ENCODE data around the gene POLR1D.

The POLR1D gene

DNA sequence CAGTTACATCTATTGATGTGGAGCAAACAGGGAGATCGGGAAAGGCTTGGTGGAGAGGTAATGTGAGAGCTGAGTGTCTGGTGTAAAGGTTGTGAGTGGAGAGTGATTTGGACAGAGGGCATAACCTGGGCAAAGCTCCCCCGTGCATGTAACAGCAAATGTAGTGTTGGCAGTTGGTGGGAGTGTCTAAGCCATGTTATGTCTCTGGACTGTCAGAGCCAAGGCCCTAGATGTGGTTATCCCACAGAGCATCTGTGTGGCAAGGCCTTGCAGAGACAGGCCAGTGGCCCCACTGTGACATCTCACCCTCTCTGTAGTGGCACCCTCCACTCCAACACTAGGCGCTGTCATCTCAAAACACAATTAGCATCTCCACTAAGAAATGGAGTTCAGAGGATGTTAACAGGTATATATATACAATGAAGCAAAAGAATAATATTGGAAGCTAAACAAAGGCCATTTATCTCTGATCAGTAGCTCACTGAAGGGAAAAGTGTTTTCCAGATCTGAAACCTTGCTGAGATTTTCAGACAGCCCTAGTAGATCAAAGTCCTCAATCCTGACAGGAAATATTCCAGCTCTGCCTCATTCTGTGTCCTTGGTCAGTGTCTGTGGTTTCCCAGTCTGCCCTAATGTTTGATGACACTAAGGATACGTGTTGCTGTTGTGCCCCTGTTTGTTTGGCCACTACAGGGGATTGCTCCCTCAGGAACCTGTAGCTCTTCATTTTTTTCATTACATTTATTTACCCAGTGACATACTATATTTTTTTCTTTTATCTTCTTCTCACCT lies 20.2 kb downstream of the POLR1D start:
- no peak for DNase-seq

DNA sequence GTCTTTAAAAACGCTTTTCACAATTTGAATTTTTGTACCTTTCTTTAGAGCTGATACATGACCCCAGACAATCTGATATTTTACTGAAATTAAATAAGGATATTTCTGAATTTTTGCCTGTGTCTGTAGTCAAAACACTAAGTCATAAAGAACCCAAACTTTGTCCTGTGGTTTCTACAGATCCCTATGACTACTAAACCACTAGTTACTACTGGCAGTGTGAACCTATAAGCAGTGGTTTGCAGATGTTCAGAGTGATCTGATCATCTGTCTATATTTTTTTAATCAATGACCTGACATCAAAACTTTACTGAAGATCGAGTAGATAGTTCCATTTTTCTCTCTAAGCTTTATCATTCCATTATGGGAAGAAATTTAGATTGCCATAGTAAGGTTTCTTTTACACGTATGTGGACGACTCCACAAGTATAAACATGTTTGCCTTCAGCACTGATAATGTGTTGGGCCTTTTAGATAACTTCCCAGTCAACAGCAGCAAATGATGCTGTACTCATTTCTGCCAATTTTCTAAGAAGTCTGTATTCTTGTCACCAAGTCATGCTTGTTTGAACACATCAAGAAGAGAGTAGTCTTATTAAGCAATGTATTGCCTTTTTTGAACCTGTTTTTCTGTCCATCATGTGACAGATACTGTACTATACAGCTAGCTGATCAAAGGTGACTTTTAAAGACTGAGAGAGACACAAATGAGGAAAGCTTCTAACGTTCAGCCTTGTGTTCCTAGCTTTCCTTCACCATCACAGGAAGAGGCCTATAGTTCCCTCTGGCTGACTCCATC lies 21.8 kb downstream of the POLR1D start:
- DNase-seq, result no peak

DNA sequence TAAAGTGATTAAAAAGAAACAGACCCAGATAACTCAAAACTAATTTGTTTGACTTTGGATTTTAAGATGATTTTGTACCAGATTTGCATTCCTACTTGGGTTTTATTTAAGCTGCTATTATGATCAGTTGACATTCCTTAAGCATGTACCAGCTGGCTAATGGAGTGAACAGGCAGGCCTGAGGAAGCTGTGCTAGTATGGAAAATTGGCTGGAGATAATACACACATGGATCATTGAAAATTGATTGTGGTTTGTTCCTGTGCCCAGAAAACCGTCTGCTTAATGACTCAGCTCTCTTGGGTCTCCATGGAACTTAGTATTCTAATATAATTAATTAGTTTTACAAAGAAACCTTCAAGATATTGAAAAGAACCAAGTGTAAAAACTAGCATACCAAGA lies 22.6 kb downstream of the POLR1D start:
- DNase-seq, result no peak

DNA sequence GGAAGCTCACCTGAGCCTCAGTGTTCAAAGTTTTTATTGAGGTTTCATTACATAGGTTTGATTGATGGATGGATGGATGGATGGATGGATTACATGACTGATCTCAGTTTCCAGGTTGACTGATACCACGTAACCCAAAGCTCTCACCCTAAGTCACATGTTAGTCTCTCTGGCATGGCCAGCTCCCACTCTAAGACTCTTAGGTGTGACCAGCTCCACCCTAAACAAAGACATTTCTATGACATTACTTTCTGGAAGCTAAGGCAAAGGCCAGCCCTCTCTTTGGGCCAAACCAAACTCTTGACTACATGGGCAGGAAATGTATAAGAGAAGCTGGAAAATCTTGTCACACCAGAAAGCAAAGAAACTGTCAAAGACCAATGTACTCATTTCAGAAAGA lies 28.6 kb downstream of the POLR1D start:
- DNase-seq, result no peak

DNA sequence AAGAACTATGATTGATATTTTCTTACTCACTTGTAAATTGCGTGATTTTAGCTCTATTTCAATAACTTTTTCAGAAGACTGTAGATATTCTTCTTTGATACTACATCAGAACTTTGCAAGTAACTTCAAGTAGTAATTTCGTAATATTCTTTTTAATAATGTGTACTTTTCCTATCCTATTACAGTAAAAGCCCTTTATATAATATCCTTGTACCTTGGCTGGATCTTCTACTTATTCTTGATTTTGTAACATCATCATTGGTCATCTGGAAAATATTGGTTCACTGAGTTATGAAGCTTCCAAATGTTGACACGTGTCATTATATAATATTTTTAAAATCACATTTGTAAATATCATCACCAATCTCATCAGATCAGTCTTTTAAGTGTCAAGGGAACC lies 32.4 kb downstream of the POLR1D start:
- no peak for DNase-seq

DNA sequence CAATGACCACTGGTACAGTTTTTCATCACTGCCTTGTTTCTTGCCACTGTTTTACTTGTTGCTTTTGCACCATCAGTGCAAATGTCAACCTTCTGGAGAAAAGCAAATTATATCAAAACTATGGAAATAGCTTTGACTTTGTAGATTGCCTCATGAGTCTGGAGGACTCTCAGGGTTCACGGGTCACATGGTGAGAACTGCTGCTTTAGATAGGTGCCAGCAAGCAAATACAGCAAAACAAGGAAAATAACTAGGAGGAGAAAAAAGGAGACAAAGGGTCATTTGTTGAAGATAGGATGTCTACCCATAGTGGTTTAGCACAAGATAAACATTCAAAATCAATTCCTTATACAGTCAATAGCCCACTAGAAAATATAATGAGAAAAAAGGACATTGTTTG lies 33.1 kb downstream of the POLR1D start:
- no peak for DNase-seq

DNA sequence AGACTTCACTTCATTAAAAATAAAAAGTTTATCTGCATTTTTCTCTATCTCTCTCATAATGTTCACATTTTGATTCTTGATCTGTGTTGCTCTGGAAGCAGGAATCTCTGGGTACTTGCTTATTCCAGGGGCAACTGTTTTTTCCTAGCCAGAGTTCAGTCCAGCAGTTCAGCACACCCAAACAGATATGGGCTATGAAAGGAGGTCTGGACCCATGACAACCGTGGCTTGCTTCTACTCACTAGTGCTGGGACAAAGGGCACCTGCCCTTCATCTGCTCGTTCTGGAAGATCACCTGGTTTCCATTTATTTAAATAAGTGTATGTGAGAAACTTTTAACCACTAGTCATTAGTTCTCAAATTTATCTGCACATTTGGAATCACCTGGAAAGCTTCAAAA lies 36.0 kb downstream of the POLR1D start:
- DNase-seq, result no peak

DNA sequence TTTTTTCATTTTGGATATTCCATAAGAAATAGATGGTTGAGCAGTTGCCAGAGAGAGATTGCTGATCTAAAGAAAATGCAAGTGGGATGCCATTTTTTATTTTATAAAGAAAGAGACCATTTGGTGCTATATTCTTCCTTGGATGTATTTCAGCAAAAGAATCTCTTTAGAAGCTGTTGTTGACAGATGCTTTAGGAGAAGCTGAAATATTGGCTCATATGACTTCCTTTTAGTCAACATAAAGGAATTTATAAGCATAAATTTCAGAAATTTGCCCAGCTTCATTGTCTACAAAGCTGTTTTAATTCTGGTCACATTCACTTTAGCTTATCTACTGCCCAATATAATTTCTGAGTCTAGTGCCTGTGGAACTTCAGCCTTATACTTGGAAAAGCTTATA lies 36.9 kb downstream of the POLR1D start:
- DNase-seq, result no peak

DNA sequence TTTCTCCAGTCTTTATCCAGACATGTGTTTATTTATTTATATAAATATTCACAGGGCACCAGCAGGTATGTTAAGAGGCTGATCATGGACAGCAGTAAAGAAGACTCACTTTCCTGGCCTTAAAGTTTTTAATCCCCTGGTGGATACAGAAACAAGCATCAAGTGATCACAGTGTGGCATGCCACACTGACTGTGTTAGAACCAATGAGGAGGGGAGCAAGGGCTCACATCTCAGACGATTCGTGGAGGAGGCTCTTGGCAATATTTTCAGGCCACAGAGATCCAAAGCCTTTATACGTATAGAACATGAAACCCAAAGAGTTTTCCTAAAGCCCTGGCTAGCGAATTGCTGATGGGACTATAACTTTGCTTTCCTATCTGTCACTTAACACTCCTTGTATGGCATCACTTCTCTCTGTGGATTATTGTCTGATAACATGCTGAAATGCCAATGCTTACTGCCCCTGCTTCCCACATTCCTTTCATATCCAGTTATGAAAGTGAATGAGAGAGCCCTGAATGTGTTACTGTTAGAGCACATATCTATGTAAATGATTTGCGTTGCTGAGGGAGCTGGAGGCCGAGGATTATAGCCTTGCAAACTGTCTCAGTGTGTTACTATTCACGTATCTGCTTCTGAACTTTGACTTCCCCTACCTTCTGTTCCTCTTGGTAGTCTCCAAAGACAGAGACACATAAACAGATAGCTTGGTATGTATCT lies 37.6 kb downstream of the POLR1D start:
- no peak for DNase-seq

DNA sequence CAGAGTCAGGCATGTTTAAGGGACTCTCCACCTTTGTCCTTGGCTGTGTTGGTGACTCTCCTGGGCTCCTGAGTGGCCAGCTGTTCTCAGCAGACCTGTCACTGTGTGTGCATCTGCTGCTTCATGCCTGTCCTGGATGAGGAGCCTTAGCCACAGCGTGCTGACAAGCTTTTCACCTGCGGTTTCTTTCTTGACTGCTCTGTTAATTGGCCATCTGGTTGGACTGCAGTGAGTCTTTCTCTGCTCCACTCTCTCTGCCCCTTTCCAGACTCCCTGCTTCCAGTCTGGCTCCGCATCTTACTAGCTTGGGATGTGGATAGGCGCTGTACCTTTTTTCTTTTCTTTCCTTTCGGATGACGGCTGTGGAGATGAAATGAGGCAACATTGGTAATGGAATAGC lies 38.8 kb downstream of the POLR1D start:
- DNase-seq, result no peak

DNA sequence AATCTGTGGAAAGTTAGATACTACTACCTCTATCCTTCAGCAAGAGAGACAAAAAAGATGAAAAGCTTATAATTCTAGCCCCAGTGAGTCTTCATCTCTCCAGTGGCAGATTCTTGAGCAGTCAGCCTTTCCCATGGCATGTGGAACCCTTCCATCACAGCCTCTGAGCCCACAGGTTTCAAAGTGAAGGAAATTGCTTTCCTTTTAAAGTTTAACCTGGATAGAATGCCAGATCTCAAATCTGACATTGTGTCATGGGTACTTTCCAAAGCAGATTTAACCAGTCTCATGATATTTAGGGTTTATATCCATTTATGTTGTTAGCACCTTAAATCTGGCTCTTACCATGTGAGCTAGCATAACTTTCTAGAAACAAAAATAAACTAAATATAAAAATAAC lies 39.3 kb downstream of the POLR1D start:
- DNase-seq, result no peak

DNA sequence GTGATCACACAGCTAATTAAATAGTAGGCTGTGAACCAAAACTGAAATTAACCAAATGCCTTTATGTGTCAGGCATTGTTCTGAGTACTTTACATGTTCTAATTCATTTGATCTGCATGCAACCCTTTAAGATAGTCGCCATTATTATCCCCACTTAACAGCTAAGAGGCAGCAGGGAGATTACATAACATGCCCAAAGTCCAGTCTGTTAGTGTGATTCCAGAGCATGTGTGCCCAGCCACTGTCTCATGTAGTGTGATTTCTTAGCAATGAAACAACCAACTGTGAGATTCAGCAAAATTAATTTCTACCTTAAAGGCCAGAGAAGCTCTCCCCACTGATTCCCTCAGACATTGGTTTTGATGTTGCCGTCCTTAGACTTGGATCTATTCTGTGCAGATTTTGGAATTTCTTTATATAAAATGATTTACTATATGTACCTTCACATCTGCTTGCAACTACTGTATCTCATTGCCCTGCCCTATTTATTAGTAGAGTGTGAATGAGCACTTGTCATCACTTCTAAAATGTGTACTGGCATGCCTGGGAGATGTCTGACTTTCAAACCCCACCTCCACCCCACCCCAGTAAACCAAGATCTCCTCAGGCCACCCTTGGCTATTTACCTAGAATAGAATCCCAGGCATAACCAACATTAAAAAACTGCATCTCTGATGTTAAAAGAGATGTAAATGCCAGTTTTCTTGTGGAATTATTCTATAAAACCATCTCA lies 41.2 kb downstream of the POLR1D start:
- DNase-seq, result no peak

DNA sequence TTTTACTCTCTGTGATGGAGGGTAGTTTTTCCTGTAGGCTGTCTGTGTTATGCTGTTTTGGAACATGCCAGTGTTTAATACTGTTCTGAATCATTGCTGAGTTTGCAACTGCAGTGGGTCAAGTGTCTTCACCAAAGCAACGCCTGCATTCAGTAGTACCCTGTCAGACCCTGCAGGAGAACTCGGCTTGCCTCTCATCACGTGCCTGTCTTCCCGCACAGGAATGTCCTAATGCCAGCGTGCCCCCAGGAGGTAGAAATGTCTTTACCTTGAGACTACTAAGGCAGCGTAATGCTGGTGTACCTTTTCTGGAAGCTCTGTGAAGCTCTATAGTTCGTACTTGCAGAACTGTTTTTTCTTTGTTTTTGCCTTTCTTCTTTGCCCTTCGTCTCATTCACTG lies 42.3 kb downstream of the POLR1D start:
- no peak for DNase-seq

DNA sequence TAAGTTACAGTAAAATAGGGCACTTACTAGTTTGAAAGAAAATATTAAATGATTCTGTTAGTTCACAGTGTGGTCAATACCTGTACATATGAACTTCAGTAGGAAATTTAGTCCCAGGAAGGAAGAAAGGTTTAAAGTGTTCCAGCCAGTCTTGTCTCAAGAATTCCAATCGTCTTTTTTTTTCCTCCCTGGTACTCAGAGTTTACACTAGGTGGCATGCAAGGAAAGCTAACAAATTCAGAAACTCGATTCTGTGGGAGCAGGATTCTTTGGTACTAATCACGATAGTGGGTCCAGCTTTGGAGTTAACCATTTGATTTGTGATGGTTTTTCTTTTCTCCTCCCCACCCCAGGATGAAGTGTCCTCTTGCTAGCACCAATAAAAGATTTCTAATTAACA lies 43.6 kb downstream of the POLR1D start:
- DNase-seq, result no peak

DNA sequence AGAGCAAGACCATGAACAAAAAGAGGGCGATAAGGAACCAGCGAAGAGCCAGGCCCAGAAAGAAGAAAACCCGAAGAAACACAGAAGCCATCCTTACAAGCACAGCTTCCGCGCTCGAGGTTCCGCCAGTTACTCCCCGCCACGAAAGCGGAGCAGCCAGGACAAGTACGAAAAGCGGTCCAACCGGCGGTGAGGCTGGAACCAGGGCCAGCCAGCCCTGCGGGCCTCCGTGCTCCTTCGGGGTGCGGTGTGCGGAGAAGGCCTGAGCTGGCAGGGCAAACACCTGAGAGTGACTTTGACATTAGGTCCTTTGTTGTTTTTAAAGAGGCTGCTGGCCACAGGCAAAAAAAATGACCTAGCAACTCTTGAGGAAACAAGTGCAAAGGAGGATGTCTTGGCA lies 44.1 kb downstream of the POLR1D start:
- DNase-seq, result no peak

DNA sequence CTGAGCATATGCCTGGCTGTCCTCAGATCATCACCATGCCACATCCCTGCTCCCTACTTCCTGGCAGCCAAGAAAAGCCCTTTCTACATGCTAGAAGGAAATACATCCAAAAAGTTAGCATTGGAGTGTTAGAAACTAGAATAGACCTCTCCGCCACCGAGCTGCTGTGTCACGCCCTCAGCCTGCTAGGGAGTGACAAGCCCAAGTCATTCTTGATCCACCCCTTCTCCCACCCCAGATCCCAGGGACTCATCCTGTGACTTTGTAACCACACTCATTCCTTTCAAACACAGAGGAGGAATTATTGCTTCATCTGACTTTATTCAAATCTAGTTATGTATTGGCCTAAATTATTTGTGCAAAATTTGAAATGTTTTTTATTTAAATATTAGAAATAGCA lies 45.3 kb downstream of the POLR1D start:
- no peak for DNase-seq

DNA sequence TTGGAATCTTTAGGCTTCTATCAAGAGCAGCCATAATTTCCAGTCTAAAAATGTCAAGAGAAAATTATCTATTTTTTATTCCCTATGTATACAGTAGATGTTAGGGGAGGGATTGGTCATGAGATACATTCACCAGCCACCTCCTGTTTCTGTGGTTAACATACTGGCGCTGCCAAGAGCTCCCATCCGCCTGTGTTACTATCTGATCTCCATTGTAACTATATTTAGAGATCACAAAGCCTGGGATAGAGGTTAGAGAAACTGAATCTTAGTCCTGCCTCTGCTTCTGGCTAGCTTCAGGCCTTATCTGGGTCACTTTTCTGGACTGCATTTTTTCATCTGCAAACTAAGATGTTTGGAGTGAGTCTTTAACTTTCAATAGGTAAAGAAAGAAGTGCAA lies 46.3 kb downstream of the POLR1D start:
- no peak for DNase-seq

DNA sequence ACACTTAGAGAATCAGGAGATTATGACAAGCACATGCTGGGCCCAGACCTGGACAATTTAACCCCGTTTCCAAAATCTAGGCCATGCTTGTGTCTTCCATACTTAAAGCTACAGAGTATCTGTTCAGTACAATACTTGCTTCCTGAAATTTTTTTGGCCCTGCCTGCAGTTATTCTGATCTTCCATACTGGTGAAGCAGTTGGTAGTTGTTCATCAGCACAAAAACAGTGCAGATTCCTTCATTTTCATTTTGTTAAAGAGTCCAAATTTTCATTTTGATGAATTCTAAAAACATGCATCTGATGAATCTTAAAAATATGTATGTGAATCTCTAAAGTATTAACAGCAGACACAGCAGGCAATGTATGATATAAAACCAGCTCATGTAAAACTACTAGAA lies 49.2 kb downstream of the POLR1D start:
- no peak for DNase-seq

DNA sequence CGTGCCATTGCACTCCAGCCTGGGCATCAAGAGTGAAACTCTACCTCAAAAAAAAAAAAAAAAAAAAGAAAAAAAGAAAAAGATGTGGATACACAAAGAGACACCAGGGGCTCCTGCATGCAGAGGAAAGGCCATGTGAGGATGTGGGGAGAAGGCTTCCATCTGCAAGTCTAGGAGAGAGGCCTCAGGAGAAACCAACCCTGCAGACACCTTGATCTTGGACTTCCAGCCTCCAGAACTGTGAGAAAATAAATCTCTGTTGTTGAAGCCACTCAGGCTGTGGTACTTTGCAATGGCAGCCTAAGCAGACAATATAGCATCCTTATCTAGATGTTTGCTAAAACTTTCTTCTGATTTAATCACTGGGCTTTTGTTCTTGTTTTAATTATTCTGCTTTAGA lies 50.3 kb downstream of the POLR1D start:
- DNase-seq, result no peak
